HCEC 1CT (cell line): ENCODE measurements around the gene CRIM1.

Experiments
- DNase-seq: peaks from one replicate; pipeline ENCODE4 v3.0.0-alpha.2; 2017

CRIM1 gene

DNA sequence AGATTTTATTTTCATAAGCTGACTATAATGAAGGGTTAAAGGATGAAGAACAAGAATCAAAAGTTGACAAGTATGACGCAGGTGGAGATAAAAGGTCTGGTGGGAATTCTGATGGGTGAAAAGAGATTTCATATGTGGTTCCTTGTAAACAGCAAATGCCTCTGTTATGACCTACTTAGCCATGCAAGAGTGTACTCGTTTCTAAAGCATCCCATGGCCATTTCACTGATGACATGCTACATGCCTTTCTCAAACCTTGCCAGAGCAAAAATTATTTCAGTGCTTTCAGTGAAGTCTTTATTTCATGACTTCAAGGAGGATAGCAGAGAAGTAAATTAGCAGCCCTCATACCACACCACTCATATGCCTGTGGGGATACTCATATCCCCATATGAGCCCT is 170.6 kb downstream of the CRIM1 start:
- DNase-seq: no peak

DNA sequence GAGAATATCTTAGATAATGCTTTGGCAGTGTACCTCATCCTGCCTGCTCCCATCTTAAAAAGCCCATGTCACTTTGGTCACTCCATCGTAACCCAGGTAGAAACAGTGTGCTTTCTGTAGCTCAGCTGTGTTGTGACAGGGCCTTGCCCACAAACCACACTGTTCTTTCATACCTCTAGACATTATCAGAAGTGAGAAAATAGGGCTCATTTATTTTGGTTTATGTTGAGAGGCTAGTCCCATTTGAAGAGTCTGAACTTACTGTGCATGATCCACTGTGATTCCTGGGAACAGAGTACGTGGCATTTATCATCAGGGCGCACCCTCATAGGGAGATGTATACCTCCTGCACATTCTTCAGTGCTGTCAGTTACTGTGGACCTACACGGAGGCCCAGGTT is 172.7 kb downstream of the CRIM1 start:
- DNase-seq: no peak

DNA sequence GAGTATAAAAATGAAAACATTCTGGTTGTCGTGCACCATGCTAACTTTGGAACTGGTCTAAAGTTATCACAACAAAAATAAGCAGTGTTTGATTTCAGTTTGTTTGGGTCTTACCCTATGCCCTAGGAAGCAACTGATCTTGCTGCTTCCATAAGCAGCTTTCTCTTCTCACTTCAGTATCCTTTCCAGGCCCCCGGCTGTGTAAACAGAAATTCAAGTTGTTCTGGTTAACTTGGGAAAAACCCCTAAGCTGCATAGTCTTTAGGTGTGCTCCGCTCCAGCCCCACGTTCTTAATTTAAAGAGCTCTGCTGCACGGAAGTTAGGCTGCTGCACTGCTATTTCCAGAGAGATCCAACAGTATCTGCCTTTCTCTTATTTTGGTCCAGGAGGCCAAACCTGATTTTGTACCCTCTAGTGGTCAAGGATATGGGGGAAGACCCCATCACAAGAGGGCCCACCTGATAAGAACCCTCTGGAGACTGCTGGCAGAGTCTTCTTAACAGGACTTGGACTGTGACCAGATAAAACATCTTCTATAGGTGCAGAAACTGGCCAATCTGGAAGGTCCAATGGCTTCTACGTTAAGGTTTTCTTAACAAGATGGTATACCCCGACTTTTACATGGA is 173.3 kb downstream of the CRIM1 start:
- no peak for DNase-seq

DNA sequence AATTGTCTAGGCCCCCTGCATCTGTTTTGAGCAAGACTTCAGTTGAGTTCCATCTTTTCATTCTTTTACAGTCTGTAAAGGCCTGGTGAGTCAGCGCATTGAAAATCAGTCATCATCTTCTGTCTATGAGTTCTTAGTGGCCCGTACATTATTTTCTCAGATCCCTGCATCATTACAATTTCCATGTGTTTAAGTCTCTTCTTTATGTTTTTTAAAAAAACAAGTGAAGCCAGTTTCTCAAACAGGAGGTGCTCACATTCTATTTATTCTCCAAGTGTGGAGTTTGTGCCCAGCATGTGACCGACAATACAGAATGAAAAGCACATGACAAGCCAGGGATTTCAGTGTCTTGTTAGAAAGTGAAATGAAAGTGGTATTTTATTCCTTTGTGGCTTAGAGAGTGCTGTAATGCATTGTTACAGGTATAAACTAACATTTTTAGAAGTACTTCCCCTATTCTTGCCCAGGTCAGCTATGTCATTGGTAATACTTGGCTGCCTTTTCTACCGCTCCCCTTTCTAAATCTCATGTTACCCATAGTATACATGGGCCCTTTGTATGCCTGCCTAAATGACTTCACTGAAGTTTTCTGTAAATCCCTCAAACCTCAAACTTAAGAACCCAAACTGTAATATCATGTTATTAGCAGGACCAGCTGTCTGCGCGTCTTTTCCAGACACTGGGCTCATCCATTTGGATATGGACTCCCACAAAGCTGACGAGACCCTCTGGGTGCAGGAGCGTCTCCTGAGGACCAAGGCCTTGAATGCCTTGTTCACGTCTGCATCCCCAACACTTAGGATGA is 174.8 kb downstream of the CRIM1 start:
- peak; percentile 36 for DNase-seq

DNA sequence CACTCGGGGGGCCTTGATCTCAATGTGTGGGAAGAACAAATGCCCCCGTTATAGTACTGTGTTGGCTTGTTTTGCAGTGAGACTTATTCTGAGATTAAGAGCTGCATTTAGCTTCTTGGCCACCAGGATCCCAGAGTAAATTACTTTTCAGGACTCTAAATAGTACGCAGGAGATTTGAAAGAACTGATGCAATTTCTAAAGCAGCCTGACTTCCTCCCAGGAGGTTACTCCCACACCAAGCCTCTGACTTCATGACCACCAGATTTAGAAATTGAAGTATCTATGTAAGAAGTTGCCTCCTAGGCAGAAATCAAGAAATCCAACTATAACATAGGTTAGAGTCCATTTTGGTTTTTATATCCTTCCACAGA is 175.4 kb downstream of the CRIM1 start:
- no peak for DNase-seq

DNA sequence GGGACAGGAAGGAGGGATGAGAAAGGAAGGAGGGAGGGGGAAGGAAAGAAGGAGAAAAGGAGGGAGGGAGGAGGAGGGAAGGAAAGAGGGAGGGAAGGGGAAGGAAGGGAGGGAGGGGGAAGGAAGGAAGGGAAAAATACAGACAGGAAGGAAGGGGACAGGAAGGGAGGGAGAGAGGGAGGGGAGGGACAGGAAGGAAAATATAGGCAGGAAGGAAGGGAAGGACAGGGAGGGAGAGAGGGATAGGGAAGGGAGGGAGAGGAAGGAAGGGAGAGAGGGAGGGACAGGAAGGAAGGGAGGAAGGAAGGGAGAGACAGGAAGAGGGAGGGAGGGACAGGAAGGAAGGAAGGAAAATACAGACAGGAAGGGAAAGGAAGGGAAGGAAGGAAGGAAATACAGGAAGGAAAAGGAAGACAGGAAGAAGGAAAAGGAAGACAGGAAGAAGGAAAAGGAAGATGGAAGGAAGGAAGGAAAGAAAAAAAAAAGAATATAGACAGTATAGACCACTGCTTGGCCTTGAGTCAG is 178.8 kb downstream of the CRIM1 start:
- DNase-seq: no peak

GRCh38 chr2:36535099-36535498 is 179.5 kb downstream of the CRIM1 start:
- DNase-seq: no peak

GRCh38 chr2:36536776-36537175 is 181.2 kb downstream of the CRIM1 start:
- no peak for DNase-seq

- no peak for DNase-seq
Observed at GRCh38 chr2:36538335-36538734, 182.8 kb downstream of the CRIM1 start.

DNA sequence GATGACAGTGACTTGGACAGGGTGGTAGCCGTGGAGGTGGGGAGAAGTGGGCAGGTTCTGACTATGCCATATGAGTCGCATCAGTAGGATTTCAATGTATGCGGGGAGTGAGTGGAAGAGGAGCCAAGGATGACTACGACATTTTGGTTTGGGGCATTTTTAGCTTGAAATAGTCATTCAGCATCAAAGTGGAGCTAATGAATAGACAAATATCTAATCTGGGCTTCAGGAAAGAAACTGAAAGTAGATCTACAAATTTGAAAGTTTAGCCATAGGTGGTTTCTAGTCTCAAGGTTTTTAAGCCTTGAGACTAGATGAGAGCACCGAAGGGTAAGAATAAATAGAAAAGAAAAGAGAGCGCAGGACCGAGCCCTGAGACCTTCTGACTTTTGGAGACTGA is 184.1 kb downstream of the CRIM1 start:
- peak; percentile 37 for DNase-seq

GRCh38 chr2:36540986-36541754 is 185.6 kb downstream of the CRIM1 start:
- no peak for DNase-seq

GRCh38 chr2:36541891-36542595 is 186.5 kb downstream of the CRIM1 start:
- DNase-seq: no peak

- peak; percentile 57 for DNase-seq
Observed at GRCh38 chr2:36544638-36545338, 189.2 kb downstream of the CRIM1 start.

DNA sequence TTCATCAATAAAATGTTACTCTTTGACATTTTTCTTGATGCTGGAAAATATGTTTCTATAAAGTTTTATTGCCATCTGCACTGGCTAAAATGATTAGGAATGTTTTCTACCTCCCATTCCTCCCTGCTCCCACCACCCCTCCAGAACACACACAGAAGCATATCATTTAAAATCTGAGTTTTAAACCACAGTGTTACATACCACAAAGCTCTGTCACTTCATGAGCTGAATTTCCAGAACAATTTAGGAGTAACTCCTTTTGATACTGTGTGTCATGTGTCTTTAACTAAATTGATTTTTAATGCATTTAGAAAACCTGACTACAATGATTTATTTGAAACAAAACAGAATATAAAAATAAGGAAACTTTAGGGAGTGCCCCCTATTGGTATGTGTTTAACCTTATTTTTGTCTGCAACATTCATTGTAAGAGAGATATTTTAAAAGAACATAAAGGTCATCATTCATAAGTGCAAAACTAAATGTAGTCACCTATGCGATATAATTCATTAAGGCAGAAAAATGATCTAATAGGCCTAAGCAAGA is 190.4 kb downstream of the CRIM1 start:
- no peak for DNase-seq

- DNase-seq: no peak
Observed at GRCh38 chr2:36547906-36548305, 192.3 kb downstream of the CRIM1 start.

- DNase-seq: peak; percentile 52
Observed at GRCh38 chr2:36549165-36549574, 193.6 kb downstream of the CRIM1 start.

DNA sequence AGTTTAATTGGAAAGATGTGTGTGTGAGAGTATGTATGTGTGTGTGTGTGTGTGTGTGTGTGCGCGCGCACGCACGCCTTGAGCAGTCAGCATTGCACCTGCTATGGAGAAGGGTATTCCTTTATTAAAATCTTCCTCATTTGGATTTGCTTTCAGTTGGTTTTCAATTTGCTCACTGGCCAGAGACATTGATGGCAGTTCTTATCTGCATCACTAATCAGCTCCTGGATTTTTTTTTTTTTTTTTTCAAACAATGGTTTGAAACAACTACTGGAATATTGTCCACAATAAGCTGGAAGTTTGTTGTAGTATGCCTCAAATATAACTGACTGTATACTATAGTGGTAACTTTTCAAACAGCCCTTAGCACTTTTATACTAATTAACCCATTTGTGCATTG is 194.4 kb downstream of the CRIM1 start:
- DNase-seq: no peak

DNA sequence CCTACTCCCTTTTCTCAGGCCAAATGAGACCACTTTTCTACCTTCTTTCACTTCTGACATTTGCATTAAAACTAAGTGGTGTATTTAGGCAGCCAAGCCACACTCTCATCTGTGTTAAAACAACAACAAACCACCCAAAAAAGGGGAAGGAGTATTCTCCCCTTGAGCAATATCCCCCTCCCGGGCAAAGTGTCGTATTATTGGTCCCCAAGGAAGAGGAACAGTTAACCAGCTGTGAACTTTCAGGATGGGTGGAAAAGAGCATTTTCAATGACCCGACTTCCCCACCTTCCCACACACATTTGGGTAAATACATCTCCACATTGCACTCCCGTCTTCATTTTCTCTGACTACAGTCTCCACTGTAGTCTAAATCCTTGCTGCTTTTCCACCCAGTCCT is 198.1 kb downstream of the CRIM1 start:
- DNase-seq: no peak

DNA sequence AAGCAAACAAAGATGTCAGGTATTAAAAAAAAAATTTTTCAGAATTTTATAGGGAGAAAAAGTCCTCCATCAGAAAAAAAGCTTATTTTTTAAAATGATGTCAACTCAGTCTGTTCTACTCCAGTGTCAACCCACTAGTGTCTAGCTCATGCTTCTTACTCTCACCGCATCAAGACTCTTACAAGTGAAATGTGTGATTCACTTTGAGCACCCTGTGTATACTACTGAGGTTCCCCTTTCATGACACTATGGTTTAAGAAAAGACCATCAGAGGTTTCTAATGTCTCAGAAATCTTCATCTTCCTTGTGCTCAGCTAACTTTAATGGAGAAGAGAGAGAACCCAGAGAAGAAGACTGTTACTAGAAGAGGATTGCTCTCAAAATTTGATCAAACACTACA is 199.0 kb downstream of the CRIM1 start:
- DNase-seq: no peak

- no peak for DNase-seq
Observed at GRCh38 chr2:36555789-36556188, 200.2 kb downstream of the CRIM1 start.

GRCh38 chr2:36556842-36557241 is 201.3 kb downstream of the CRIM1 start:
- peak; percentile 79 for DNase-seq
